GM12864 (cell line): ENCODE measurements around the gene APPL1.
"Not testable (repeated sequence)": the region's sequence is repeated elsewhere in the genome, so short reads cannot be mapped to it uniquely, and the experiment has no call there.

Experiments used
- DNase-seq: peaks from one replicate; pipeline ENCODE4 v3.0.0-alpha.2; 2011; ENCODE audit warnings: low read depth
- H3K4me3 ChIP-seq: 2 replicates; pipeline ENCODE4 v1.5.1; 2011; ENCODE audit warnings: mild to moderate bottlenecking, low read depth, low read length, control low read depth
- CTCF ChIP-seq: IDR thresholded peaks from 2 replicates; pipeline ENCODE4 v1.5.1; 2011; ENCODE audit warnings: low read depth, mild to moderate bottlenecking, moderate library complexity, low read length, control low read depth, inconsistent platforms; ENCODE audit errors: missing control alignments

APPL1 gene

GRCh38 chr3:57287205-57287604, 59.7 kb downstream of the APPL1 start:
- no peak overlapping the region for H3K4me3 ChIP-seq
- no peak for TF ChIP-seq CTCF
- no peak for DNase-seq

DNA sequence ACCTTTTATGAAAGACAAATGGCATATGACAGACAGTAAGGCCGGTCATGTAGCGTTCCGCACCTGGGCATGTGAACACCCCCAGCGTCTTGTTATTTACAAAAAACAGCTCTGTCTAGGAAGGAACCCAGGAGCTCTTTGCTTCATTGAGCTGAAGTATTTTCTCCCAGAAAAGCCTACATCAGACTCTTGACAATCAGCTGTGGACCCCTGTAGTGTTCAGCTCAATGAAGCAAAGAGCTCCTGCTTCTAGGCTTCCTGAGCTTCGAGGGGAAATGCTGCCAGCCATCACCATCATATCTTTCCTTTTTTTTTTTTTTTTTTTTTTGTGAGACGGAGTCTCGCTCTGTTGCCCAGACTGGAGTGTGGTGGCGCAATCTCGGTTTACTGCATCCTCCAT, 60.9 kb downstream of the APPL1 start:
- H3K4me3 ChIP-seq, result no peak overlapping the region
- TF ChIP-seq CTCF, result no peak
- DNase-seq, result no peak

DNA sequence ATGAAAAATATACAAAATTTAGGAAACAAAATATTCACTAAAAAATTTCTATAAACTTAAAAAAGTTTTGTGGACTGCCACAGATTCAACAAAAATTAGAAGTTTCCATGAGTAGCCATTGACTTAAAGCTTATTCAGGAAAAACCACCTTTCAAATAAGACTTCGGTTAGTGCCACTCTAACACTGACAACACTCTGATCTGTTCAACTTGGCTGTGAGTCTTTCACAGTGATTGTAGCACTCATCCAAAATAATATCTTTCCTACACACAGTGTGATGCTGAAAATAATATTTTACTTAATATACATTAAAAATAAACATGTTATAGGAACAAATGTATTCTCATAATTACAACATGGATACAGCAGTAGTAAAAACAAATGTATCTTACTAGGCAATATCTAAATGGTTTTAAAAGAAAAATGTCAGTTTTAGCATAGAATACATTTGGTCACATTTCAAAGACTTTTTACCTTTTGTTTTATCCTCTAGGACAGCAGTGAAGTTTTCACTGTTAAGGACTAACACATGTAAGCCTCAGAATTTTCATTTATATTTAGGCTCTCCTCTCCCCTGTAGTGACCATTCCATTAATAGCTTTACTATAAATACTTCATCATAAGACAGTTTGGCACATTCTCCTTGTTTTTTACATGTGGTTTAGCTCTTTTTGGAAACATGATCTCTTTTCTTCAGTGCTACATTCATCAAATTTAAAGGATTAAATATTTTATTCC, 64.8 kb downstream of the APPL1 start, which contains the start of gene ASB14:
ASB14 (minus strand) TSS at position 527 of the 738 bp plus-strand sequence. CDS start 652 bp downstream, outside the sequence.
- H3K4me3 ChIP-seq, result no peak within 1 kb of the TSS
- no peak for DNase-seq
- no peak for TF ChIP-seq CTCF

DNA sequence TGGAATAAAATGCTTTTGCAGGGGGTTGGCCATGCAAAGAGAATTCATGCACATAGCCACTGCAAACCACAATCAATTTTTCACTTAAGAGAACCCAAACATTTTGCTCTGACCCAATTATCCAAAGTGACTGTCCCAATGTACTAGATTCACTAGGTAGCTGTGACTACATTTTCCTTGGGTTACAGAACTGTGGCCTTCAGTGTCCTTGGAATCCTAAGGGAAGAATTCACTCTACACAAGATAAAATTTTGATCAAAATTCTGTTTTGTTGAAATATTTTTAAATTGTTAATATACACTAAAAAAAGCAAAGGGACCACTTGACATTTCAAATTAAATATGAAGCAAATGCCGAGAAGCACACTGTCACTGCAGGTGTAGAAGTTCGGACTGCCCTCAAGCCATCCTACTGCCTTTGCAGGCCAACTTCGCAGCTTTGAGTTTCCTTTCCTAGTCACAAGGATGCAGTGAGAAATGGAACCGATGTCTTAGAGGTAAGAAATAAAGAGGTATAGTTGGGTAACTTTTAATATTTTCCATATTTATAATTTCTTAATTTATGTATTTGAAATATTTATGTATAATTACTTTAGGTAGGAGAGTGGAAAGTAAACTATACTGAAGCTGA, 65.5 kb downstream of the APPL1 start:
- no peak for DNase-seq
- no peak overlapping the region for H3K4me3 ChIP-seq
- no peak for TF ChIP-seq CTCF

- TF ChIP-seq CTCF, result no peak
- no peak overlapping the region for H3K4me3 ChIP-seq
- no peak for DNase-seq
Measured at GRCh38 chr3:57298041-57298440, 70.5 kb downstream of the APPL1 start.

DNA sequence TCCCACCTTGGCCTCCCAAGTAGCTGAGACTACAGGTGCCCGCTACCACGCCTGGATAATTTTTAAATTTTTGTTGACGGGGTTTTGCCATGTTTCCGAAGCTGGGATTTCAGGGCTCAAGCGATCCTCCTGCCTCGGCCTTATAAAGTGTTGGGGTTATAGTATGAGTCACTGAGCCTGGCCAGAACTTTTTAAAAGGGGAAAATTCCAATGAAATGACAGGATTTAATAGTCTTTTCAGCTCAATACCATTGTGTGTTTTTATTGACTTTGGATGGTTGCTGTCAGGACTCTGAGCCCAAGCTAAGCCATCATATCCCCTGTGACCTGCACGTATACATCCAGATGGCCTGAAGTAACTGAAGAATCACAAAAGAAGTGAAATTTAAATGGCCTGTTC, 76.0 kb downstream of the APPL1 start:
- not testable (repeated sequence) for DNase-seq, H3K4me3 ChIP-seq

- no peak for TF ChIP-seq CTCF
- H3K4me3 ChIP-seq, result no peak overlapping the region
- DNase-seq, result no peak
Measured at GRCh38 chr3:57309769-57310360, 82.3 kb downstream of the APPL1 start.
